GM12873 (cell line): ENCODE data around the gene ANO3.

Source experiments
- CTCF ChIP-seq: IDR thresholded peaks from 2 replicates; pipeline ENCODE4 v1.5.1; 2012; ENCODE audit warnings: low read depth, mild to moderate bottlenecking, moderate library complexity, low read length, control low read depth; ENCODE audit not compliant: insufficient read depth; ENCODE audit errors: missing control alignments

The ANO3 gene

GRCh38 chr11:26710489-26710888 is 378.6 kb downstream of the ANO3 start:
- TF ChIP-seq CTCF, result no peak

GRCh38 chr11:26712497-26712896 is 380.6 kb downstream of the ANO3 start:
- no peak for TF ChIP-seq CTCF
